Activated CD8-positive, alpha-beta memory T cell treated with anti-CD3 and anti-CD28 coated beads, Interleukin-2, amount 10 ng/mL, durations not matched to agents 7 days and 5 days (primary cell): ENCODE data around the gene ZNF362. TPM values are rescaled to one million over a fixed set of nuclear protein-coding genes. Genes with fewer than 3 reads are reported as not detected.
"Not testable (repeated sequence)": the region's sequence is repeated elsewhere in the genome, so short reads cannot be mapped to it uniquely, and the experiment has no call there.

Experiments used
- ATAC-seq: fragments of 150-1000 bp; cut with Tn5 transposase; one replicate; pipeline ENCODE4 v1.10.0; 2021; ENCODE audit warnings: moderate library complexity
- CTCF ChIA-PET: fragments of 350-600 bp; sonication (Branson Sonifier 250); formaldehyde crosslinking; loops from one replicate; lab custom pipeline; 2021; ENCODE audit warnings: antibody characterized with exemption; lab: Charles Lee
- DNase-seq: peaks from one replicate; pipeline ENCODE4 v3.0.0-alpha.2; 2020
- H3K27ac Mint-ChIP-seq: one replicate; pipeline ENCODE4 v1.8.0; 2021; ENCODE audit warnings: mild to moderate bottlenecking, mixed read lengths
- H3K27me3 Mint-ChIP-seq: one replicate; pipeline ENCODE4 v1.8.0; 2021; ENCODE audit warnings: mixed read lengths
- H3K36me3 Mint-ChIP-seq: one replicate; pipeline ENCODE4 v1.8.0; 2021; ENCODE audit warnings: mild to moderate bottlenecking, mixed read lengths
- H3K4me1 Mint-ChIP-seq: one replicate; pipeline ENCODE4 v1.8.0; 2021; ENCODE audit warnings: mixed read lengths
- H3K4me3 Mint-ChIP-seq: one replicate; pipeline ENCODE4 v1.8.0; 2021; ENCODE audit warnings: mild to moderate bottlenecking, moderate library complexity, mixed read lengths
- H3K9me3 Mint-ChIP-seq: one replicate; pipeline ENCODE4 v1.8.0; 2022; ENCODE audit warnings: low read depth, mixed read lengths
- total RNA-seq, 2 experiments: library from RNA; stranded (reverse); gene quantifications; one replicate each; pipeline ENCODE4 v1.2.3, GENCODE V29; 2021

The ZNF362 gene
- total RNA-seq, 2 experiments from 2014 or later, result 13.7 to 16.5 TPM

DNA sequence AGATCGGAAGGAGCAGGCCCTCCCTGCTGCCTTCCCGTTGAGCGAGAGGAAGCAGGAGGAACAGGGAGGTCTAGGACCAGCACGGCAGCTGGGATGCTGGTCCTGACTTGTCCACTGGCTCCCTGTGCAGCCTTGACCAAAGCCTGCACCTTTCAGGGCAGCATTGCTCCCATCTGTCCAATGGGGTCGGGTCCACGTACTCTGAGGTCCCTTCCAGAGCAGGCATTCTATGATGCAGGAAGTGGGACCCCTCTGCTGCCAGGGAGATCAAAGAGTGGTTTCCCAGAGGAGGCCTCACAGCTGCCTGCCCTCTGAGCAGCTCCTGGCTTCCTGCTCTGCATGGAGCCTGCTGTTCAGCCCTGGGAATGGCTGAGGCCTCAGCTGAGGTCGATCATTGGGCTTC lies 21.7 kb upstream of the ZNF362 start:
- peaks cover 17% of the 10 kb centered on the region for H3K4me1 Mint-ChIP-seq
- H3K36me3 Mint-ChIP-seq, result no peaks in the 10 kb centered on the region
- no peak overlapping the region for H3K4me3 Mint-ChIP-seq
- no peak overlapping the region for H3K27ac Mint-ChIP-seq
- DNase-seq, result no peak
- ATAC-seq, result no peak
- H3K27me3 Mint-ChIP-seq, result peaks cover 4% of the 10 kb centered on the region
- CTCF ChIA-PET, result no interaction called here
- H3K9me3 Mint-ChIP-seq, result peaks cover 2% of the 10 kb centered on the region

DNA sequence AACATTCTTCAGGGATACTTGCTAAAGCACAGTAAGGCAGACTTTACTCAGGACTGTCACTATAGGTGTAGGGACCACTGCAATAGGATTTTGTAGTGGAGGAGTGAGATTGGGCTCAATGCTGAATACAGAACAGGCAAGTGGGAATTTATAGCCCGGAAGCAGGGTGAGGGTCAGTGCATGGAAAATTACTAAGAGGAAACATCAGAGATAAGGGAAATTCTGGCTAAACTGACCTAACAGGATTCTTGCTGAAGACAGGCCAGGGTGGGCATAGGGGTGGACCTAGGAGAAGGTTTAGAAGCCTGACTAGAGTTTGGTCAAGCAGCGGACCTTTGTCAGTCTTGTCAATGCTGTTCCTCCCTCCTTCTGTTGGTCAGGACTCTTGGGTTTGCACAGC lies 20.8 kb upstream of the ZNF362 start:
- H3K36me3 Mint-ChIP-seq, result no peaks in the 10 kb centered on the region
- ATAC-seq, result no peak
- H3K9me3 Mint-ChIP-seq, result peaks cover 2% of the 10 kb centered on the region
- no peak overlapping the region for H3K4me3 Mint-ChIP-seq
- CTCF ChIA-PET, result no interaction called here
- H3K27ac Mint-ChIP-seq, result no peak overlapping the region
- peaks cover 15% of the 10 kb centered on the region for H3K4me1 Mint-ChIP-seq
- H3K27me3 Mint-ChIP-seq, result peaks cover 9% of the 10 kb centered on the region
- no peak for DNase-seq

DNA sequence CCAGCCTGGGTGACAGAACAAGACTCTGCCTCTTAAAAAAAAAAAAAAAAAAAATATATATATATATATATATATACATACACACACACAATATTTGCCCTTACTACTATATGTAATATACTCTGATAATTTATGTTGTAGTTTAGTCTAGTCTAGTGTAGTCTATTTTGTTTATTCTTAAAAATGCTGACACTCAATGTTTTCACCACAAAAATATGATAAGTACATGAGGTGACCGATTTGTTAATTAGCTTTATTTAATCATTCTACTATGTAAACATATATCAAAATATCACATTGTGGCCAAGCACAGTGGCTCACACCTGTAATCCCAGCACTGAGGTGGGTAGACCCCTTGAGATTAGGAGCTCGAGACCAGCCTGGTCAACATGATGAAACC lies 19.8 kb upstream of the ZNF362 start:
- Mint-ChIP-seq H3K4me1 (peaks cover 11% of the 10 kb centered on the region), H3K4me3 (no peak overlapping the region), H3K36me3 (no peaks in the 10 kb centered on the region), H3K9me3 (peaks cover 2% of the 10 kb centered on the region), H3K27me3 (peaks cover 10% of the 10 kb centered on the region), H3K27ac (no peak overlapping the region)
- DNase-seq, result no peak
- CTCF ChIA-PET, result interaction anchor here (1.8 kb wide), 1 partner anchor 11 kb away, joined by 5 read pairs; no protein-coding TSS in a partner anchor
- ATAC-seq, result no peak

DNA sequence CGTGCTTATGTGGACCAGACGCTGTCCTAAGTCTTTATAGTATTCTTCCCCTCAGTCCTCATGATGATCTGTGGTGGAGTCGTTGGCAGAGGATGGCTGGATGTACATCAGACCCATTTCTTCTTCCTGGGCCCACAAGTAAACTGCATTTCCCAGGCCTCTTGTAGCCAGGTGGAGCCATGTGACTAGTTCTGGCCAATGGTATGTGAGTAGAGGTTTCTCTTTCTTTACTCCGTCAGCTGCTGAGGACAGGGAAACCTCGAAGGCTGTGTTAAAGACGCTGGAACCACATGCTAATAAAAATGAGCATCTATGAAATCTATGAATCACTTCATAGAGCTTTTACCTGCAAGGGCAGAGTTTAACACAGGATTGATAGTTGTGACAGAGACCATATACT lies 18.7 kb upstream of the ZNF362 start:
- Mint-ChIP-seq H3K9me3 (peaks cover 2% of the 10 kb centered on the region), H3K36me3 (no peaks in the 10 kb centered on the region), H3K27ac (no peak overlapping the region), H3K27me3 (peaks cover 18% of the 10 kb centered on the region), H3K4me1 (peaks cover 10% of the 10 kb centered on the region), H3K4me3 (no peak overlapping the region)
- ATAC-seq, result peak; percentile 73
- DNase-seq, result no peak
- CTCF ChIA-PET, result interaction anchor here (0.8 to 1.8 kb wide), 2 partner anchors 12 to 142 kb away, joined by 3 to 5 read pairs; no protein-coding TSS in a partner anchor

DNA sequence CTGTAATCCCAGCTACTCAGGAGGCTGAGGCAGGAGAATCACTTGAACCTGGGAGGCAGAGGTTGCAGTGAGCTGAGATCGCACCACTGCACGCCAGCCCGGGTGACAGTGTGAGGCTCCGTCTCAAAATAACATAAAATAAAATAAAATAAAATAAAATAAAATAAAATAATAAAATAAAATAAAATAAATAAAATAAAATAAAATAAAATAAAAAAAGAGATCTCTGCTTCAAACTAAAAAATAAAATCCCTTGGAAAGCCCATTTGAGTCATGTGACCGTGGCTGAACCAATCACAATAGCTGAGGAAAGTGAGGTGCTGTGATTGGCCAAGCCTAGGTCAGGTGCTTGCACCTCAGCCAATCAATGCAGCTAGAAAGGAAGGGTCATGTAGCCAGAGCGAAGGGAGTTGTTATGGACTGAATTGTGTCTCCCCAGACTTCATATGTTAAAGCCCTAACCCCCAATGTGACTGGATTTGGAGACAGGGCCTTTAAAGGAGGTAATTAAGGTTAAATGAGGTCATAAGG lies 18.0 kb upstream of the ZNF362 start:
- H3K36me3 Mint-ChIP-seq, H3K4me1 Mint-ChIP-seq, ATAC-seq, DNase-seq, H3K27ac Mint-ChIP-seq, H3K4me3 Mint-ChIP-seq, H3K9me3 Mint-ChIP-seq, CTCF ChIA-PET: not testable (repeated sequence)
- peaks cover 20% of the 10 kb centered on the region for H3K27me3 Mint-ChIP-seq

DNA sequence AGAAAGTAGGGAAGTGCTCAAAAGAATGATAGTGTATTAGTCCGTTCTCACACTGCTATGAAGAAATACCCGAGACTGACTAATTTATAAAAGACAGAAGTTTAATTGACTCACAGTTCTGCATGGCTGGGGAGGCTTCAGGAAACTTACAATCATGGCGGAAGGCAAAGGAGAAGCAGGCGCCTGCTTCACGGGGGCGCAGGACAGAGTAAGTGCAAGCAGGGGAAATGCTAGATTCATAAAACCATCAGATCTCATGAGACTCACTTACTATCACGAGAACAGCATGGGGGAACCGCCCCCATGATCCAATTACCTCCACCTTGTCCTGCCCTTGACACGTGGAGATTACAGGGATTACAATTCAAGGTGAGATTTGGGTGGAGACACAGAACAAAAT lies 16.9 kb upstream of the ZNF362 start:
- H3K27ac Mint-ChIP-seq, H3K36me3 Mint-ChIP-seq, ATAC-seq, H3K4me1 Mint-ChIP-seq, H3K9me3 Mint-ChIP-seq, DNase-seq, CTCF ChIA-PET, H3K4me3 Mint-ChIP-seq: not testable (repeated sequence)
- peaks cover 20% of the 10 kb centered on the region for H3K27me3 Mint-ChIP-seq

DNA sequence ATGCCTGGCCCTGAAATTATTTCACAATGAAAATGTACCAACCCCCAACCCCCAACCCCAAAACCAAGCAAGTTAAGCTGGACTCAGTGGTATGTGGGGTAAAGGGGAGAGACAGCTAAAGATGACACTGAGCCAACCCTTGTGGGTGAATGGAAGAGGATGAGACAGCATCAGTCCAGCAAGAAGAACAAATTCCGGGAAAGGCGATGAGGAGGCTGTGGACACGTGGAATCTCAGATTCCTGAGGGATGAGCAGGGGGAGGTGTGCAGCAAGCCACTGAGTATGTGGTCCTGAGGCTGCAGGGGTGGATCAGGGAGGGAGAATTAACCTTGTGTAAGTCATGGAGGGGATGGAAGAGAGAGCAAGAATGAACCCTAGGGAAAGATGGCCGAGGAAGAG lies 14.4 kb upstream of the ZNF362 start:
- ATAC-seq (no peak), DNase-seq (no peak)
- CTCF ChIA-PET, result no interaction called here
- peaks cover 2% of the 10 kb centered on the region for H3K9me3 Mint-ChIP-seq
- H3K27ac Mint-ChIP-seq, result no peak overlapping the region
- no peaks in the 10 kb centered on the region for H3K36me3 Mint-ChIP-seq
- H3K27me3 Mint-ChIP-seq, result peaks cover 20% of the 10 kb centered on the region
- H3K4me1 Mint-ChIP-seq, result peaks cover 7% of the 10 kb centered on the region
- H3K4me3 Mint-ChIP-seq, result no peak overlapping the region

DNA sequence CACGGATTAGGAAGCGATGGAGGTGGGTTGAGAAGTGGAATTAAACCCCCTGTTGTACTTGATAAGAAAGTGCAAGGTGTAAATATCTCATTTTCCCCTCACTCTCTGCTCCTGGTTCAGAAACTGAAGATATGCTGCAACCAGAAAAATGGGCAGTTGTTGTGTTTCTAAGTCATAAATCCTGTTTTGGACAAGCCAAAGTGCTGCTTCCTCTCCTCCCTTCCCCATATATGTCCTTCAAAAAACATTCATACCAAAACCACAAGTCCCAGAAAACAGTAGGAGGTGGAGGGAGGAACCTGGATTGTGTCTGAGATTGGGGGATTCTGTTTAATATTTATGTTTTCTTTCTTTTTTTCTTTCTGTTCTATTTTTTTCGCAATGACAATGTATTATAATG lies 13.6 kb upstream of the ZNF362 start:
- no peak for DNase-seq
- peaks cover 20% of the 10 kb centered on the region for H3K27me3 Mint-ChIP-seq
- H3K27ac Mint-ChIP-seq, result no peak overlapping the region
- H3K9me3 Mint-ChIP-seq, result peaks cover 2% of the 10 kb centered on the region
- no peaks in the 10 kb centered on the region for H3K36me3 Mint-ChIP-seq
- peaks cover 1% of the 10 kb centered on the region for H3K4me1 Mint-ChIP-seq
- CTCF ChIA-PET, result no interaction called here
- no peak overlapping the region for H3K4me3 Mint-ChIP-seq
- ATAC-seq, result no peak

DNA sequence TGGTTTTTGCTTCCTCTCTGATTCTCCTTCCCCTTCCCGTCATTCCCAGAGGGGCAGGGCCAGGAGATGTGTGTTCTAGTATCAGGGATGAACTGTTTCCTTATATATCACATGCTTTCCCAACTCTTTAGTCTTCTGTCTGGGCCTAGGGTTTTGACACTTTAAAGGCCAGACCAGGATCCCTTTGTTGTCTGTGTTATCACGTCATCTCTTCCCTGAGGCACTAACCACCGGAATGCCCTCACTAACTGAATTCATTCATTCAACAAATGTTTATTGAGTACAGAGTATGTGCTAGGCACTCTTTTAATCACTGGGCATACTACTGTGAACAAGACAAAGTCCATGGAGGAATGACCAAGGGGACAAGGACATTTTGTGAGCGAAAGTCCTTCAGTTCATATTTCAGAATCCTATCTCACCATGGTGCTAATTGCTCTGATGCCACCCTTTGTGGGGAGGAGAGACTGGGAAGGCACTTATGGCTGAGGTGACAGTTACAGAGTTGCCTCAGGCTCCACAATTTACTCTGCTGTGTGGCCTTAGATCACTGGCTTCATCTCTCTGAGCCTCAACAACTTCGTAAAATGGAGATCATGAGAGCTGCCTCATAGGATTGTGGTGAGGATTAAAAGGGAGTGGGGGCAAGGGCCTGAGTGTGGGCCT lies 12.0 kb upstream of the ZNF362 start:
- Mint-ChIP-seq H3K4me3 (no peak overlapping the region), H3K9me3 (no peaks in the 10 kb centered on the region), H3K27ac (no peak overlapping the region), H3K4me1 (no peaks in the 10 kb centered on the region), H3K36me3 (no peaks in the 10 kb centered on the region), H3K27me3 (peaks cover 34% of the 10 kb centered on the region)
- DNase-seq, result no peak
- ATAC-seq, result no peak
- CTCF ChIA-PET, result no interaction called here

DNA sequence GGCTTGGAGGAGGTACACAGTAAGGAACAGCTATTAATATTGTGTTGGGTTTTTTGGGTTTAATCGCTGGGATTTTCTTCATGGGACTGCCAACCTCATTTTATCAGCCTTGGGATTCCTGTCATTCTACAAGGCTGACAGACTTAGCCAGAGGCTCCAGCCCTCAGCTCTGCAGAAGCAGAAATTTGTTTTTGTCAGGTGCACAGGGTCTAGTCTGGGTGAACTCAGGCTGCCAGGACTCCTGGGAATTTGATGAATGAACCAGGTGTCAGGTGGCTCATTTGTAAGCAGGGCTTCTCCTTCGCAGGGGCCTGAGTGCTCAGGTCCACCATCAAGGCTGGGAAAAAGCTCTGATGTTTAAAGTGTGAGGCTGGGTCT lies 11.5 kb upstream of the ZNF362 start:
- Mint-ChIP-seq H3K27me3 (peaks cover 33% of the 10 kb centered on the region), H3K4me1 (no peaks in the 10 kb centered on the region), H3K27ac (no peak overlapping the region), H3K36me3 (no peaks in the 10 kb centered on the region), H3K4me3 (no peak overlapping the region), H3K9me3 (no peaks in the 10 kb centered on the region)
- CTCF ChIA-PET, result no interaction called here
- DNase-seq (no peak), ATAC-seq (no peak)

DNA sequence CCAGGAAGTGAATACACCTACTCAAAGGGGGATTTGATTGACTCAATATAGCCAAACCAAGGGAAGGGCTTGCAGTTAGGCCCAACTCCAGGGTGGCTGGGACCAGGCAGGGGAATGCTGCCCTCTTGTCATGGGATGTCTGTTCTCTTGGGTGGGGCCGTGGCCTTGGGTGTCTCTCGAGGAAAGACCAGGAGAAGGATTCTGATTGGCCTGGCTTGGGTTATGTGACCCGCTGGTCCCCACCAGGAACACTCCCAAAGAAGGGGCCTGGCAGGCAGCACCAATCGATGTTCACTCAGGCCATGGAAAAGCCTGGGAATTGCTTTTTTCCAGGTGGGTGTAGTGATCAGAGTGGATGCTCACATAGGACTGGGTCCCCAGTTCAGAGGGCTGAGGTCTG lies 10.1 kb upstream of the ZNF362 start:
- no peaks in the 10 kb centered on the region for H3K36me3 Mint-ChIP-seq

DNA sequence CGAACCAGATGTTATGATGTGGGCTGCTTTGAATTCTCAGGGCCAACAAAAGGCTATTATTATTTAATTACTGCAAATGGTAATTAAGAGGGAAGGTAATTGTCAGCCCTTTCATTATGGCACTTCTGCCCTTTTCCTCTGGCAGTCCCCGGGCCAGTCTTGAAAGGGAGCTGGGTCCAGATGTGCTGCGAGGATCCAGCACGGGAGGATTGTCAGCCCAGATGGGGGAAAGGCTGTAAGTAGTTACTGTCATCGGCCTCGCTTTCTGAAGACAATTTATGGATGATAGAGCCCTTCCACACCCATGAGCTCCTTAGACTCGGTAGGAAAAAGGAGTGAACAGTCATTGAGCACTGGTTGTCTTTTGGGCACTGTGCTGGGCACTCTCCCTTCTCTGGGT lies 8.7 kb upstream of the ZNF362 start:
- H3K27ac Mint-ChIP-seq, result no peak overlapping the region
- CTCF ChIA-PET, result no interaction called here
- H3K27me3 Mint-ChIP-seq, result peaks cover 29% of the 10 kb centered on the region
- H3K4me3 Mint-ChIP-seq, result no peak overlapping the region
- DNase-seq (no peak), ATAC-seq (no peak)
- H3K4me1 Mint-ChIP-seq, result no peaks in the 10 kb centered on the region
- no peaks in the 10 kb centered on the region for H3K36me3 Mint-ChIP-seq
- H3K9me3 Mint-ChIP-seq, result no peaks in the 10 kb centered on the region

More for the DNA sequence above, 10.1 kb upstream of the ZNF362 start:
- no peak for DNase-seq
- Mint-ChIP-seq H3K4me3 (no peak overlapping the region), H3K27ac (no peak overlapping the region), H3K4me1 (no peaks in the 10 kb centered on the region), H3K27me3 (peaks cover 38% of the 10 kb centered on the region), H3K9me3 (no peaks in the 10 kb centered on the region)
- CTCF ChIA-PET, result no interaction called here
- no peak for ATAC-seq

DNA sequence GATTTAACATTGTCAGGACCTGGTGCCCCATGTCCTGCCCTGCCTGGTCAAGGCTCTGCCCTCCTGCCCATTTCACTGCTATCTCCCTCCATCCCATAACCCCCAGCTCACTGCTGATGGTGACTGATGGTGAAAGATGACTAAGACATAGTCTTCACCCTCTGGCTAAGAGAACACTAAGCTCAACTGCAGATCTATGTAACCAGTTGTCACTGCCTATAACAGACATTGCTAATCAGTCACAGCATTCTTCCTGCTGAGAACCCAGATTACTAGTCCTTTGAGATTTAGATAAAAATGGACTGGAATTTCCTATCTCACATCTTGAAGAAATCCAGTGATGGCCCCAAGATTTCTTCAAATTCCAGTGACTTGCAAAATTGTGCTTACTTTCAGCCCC lies 8.0 kb upstream of the ZNF362 start:
- Mint-ChIP-seq H3K36me3 (no peaks in the 10 kb centered on the region), H3K27ac (no peak overlapping the region), H3K27me3 (peaks cover 27% of the 10 kb centered on the region), H3K4me1 (no peaks in the 10 kb centered on the region), H3K4me3 (no peak overlapping the region), H3K9me3 (no peaks in the 10 kb centered on the region)
- CTCF ChIA-PET, result no interaction called here
- DNase-seq, result no peak
- no peak for ATAC-seq

DNA sequence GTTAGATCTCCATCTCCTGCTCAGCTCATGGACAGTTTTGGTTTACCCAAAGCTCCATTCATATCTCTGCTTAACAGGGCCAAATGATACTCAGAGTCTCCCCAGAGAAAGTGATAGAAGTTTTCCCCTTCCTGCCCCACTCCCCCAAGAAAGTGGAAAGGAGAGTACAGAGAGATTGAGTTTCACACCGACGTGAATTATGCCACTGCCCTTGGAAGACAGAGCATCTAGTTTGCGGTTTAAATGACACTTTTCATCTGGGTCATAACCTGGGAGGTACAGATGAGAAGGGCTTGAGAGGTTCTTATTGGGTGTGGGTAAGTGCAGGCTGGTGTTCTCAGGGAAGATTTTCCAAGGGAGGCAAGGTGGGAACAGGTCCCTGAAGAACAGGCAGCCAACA lies 6.9 kb upstream of the ZNF362 start:
- DNase-seq (no peak), ATAC-seq (no peak)
- Mint-ChIP-seq H3K27me3 (peaks cover 27% of the 10 kb centered on the region), H3K4me1 (no peaks in the 10 kb centered on the region), H3K9me3 (no peaks in the 10 kb centered on the region), H3K27ac (no peak overlapping the region), H3K36me3 (no peaks in the 10 kb centered on the region), H3K4me3 (no peak overlapping the region)
- CTCF ChIA-PET, result interaction anchor here (1.2 kb wide), 1 partner anchor 46 kb away, joined by 5 read pairs; no protein-coding TSS in a partner anchor
